ENCODE results near the gene ENG.

- TF ChIP-seq SREBF2 (IDR thresholded peaks at IDR 0.05): no peak
- TF ChIP-seq, protein P1, sequence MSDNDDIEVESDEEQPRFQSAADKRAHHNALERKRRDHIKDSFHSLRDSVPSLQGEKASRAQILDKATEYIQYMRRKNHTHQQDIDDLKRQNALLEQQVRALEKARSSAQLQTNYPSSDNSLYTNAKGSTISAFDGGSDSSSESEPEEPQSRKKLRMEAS (IDR thresholded peaks at IDR 0.05): no peak
- TF ChIP-seq CTCF (IDR thresholded peaks at IDR 0.05): no peak
Observed at GRCh38 chr9:127767909-127768331, 86.5 kb downstream of the ENG start.
